Stimulated activated CD4-positive, alpha-beta T cell treated with anti-CD3 and anti-CD28 coated beads, TNF-alpha, amount 100 ng/mL, for 4 hours (primary cell): Measurements from ENCODE around the gene PF4V1.

Source experiments
- DNase-seq, 3 experiments: peaks; one replicate each; pipeline ENCODE4 v3.0.0-alpha.2; 2020; ENCODE audit warnings: low read depth in 3 of 3

PF4V1 gene, protein sequence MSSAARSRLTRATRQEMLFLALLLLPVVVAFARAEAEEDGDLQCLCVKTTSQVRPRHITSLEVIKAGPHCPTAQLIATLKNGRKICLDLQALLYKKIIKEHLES

GRCh38 chr4:73853246-73853704, at the start of gene PF4V1:
Gene PF4V1, plus strand, starts transcription at chr4:73853296. Its CDS starts 67 bp downstream, at chr4:73853363.
- DNase-seq = no peak

- no peak for DNase-seq
Observed at GRCh38 chr4:73810191-73810590, 42.9 kb upstream of the PF4V1 start.

DNA sequence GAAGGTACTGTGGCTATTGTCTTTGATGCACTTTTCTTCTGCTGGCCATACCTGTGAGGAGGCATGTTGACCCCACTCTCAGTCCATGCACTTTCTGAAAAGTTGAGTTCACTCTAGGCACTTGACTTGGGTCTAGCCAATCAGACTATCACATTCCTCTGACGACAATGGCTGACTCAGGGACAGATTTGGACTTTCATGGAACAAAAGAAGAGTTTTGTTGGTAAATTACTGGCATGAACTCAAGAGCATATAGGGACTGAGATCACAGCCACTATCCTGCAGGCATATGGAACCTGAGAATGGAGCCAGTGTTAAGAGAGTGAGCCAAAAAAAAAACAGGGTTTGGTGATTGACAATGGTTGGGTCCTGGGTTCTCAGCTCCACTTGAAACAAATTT, 41.3 kb upstream of the PF4V1 start:
- no peak for DNase-seq

- no peak for DNase-seq
Observed at GRCh38 chr4:73814679-73815078, 38.4 kb upstream of the PF4V1 start.

GRCh38 chr4:73815145-73815544, 38.0 kb upstream of the PF4V1 start:
- no peak for DNase-seq

DNA sequence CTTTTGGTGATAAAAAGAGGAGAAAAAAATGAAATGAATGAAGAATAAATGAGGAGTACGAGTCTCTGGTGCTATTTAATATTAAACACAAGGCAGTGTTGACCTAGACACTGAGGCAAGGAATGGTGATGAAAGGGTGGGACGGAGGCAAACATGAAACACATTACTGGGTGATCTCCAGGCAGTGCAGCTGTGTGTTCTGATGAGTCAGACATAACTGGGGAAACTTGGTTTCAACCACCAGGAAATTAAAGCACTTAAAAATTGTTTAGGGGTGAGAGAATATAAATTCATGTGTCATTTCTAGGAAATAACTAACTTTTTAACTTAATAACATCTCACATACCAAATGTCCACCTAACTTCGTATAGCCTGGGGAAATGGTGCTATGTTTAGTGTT, 36.3 kb upstream of the PF4V1 start:
- no peak for DNase-seq

- DNase-seq = no peak
Observed at GRCh38 chr4:73817341-73817740, 35.8 kb upstream of the PF4V1 start.

- no peak for DNase-seq
Observed at GRCh38 chr4:73821325-73821724, 31.8 kb upstream of the PF4V1 start.

DNA sequence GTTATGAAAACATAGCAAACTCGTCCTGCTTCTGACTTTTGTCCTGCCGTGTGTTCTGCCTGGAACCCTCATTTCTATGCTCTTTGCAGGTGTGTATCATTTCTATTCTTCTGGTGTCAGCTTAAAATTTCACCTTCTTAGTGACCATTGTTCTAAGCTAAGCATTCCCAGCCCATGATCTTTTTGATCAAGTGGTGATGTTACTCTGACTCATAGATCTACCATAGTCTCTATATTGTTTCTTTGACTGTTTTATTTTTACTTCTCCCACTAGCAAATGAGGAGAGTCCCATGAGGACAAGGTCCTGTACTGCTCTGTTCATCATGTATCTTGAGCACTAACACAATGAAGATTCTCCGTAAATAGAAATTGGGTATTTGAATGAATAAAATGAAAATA, 30.7 kb upstream of the PF4V1 start:
- DNase-seq = no peak

- no peak for DNase-seq
Observed at GRCh38 chr4:73822812-73823504, 30.1 kb upstream of the PF4V1 start.

GRCh38 chr4:73823760-73824159, 29.3 kb upstream of the PF4V1 start:
- no peak for DNase-seq

- no peak for DNase-seq
Observed at GRCh38 chr4:73828956-73829355, 24.1 kb upstream of the PF4V1 start.

GRCh38 chr4:73831569-73831968, 21.5 kb upstream of the PF4V1 start:
- DNase-seq = no peak

DNA sequence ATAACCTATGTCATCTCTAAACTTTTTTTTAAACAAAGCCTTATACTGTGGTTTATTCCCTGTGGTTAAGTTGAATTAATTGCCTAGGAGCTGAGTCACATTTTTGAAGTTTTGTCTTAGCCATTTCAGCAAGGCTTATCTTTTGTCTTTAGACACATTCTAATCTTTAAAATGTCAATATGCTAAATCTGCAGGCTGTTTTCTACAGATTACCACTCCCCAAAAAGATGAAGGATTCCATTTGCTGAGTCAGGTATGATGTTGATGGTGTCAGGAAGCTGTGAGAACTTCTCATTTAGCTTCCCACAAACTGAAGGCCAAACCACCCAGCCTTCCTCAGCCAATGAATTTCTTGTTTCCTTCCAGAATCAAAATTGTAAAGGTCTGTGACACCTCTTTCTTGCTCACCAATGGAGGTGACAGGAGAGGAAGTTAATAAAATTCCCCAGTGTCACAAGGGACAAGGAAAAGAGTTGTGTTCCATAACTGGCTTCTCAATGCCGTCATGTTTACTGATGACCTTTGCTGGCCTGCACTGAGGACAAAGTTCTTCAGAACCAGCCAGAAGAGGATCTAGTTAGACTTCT, 20.4 kb upstream of the PF4V1 start:
- DNase-seq = no peak

- DNase-seq = no peak
Observed at GRCh38 chr4:73836373-73837279, 16.5 kb upstream of the PF4V1 start, which contains the start of gene CXCL6. Gene CXCL6, plus strand, starts transcription at chr4:73836678. Its CDS starts 73 bp downstream, at chr4:73836751.

- no peak for DNase-seq
Observed at GRCh38 chr4:73839071-73839470, 14.0 kb upstream of the PF4V1 start.

- DNase-seq = no peak
Observed at GRCh38 chr4:73839715-73840114, 13.4 kb upstream of the PF4V1 start.

- DNase-seq = no peak
Observed at GRCh38 chr4:73841243-73841925, 11.7 kb upstream of the PF4V1 start.

DNA sequence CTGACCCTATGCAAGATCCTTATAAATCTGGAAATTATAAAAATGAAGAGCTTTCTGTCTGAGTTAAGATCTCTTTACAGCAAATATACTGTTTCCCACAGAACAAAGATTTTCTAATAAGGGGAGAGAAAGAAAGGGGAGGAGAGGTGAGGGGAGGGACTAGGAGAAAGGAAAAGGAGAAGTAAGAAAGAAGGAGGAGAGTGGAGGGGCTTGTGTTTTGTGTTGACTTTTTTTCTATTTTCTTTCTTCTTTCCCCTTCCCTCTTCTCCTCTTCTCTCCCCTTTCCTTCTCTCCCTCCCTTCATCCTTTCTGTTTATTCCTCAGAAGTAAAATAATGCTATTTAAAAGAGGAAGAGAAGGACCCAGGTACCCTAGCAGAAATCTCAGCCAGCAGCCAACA, 10.4 kb upstream of the PF4V1 start:
- DNase-seq = no peak

DNA sequence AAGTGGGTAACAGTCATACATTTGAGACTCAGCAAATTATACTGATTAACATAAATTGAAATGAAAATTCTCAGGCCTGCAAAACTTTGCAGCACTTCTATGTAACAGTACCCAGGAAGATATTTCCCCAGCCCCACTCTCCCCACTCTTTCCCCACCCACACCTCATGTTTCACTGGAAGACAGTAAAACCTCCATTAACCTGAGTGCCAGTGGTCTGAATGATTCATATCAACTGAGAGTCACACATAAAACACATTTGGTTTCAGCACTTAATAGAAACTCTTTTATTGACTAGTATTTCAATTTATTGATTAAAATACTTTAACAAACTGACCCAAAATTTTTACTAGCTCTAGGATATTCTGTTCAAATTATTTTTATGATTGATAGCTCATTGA, 9.7 kb upstream of the PF4V1 start:
- no peak for DNase-seq

- DNase-seq = no peak
Observed at GRCh38 chr4:73844345-73844744, 8.8 kb upstream of the PF4V1 start.

DNA sequence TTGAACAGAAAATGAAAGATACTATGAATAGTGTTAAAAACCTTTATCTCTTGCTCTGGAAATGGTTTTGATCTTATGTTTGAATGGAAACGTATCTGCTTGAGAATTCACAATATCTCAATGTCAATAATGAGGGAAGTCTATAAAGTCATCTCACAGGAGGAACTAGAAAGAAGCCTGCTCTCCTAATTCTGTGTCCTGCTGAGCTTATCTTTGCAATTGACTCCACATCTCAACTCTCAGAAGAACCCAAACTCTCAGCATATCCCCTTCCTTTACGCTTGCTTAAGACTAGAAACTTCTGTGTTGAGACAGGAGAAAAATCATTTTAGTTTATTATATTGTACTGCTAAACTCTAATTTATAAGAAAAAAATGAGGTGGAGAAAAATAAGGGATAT, 8.3 kb upstream of the PF4V1 start:
- no peak for DNase-seq
